Neuronal stem cell (in vitro differentiated cells): ENCODE data around the gene MGAT4C.

Experiments
- DNase-seq: peaks from one replicate; pipeline ENCODE4 v3.0.0-alpha.2; 2013; ENCODE audit warnings: low spot score
- H2AFZ ChIP-seq: one replicate; pipeline ENCODE4 v1.6.1; 2013; ENCODE audit warnings: mild to moderate bottlenecking, low read length, inconsistent platforms
- H2AK5ac ChIP-seq: 2 replicates; pipeline ENCODE4 v1.6.1; 2013; ENCODE audit warnings: low read depth, mild to moderate bottlenecking, inconsistent platforms, low read length, moderate library complexity, mixed read lengths
- H2BK120ac ChIP-seq: 2 replicates; pipeline ENCODE4 v1.6.1; 2013; ENCODE audit warnings: low read depth, mild to moderate bottlenecking, inconsistent platforms, low read length, moderate library complexity, mixed read lengths
- H2BK12ac ChIP-seq: one replicate; pipeline ENCODE4 v1.6.1; 2013; ENCODE audit warnings: low read length, inconsistent platforms
- H2BK15ac ChIP-seq: 2 replicates; pipeline ENCODE4 v1.6.1; 2013; ENCODE audit warnings: mild to moderate bottlenecking, low read length, inconsistent platforms, mixed read lengths
- H2BK5ac ChIP-seq: one replicate; pipeline ENCODE4 v1.6.1; 2013; ENCODE audit warnings: inconsistent platforms, mild to moderate bottlenecking, low read length, moderate library complexity
- H3K14ac ChIP-seq: one replicate; pipeline ENCODE4 v1.6.1; 2013; ENCODE audit warnings: low read length, inconsistent platforms
- H3K18ac ChIP-seq: 2 replicates; pipeline ENCODE4 v1.6.1; 2013; ENCODE audit warnings: low read length, inconsistent platforms
- H3K23ac ChIP-seq: 2 replicates; pipeline ENCODE4 v1.6.1; 2013; ENCODE audit warnings: low read depth, mild to moderate bottlenecking, mixed read lengths, low read length, inconsistent platforms; ENCODE audit not compliant: poor library complexity
- H3K27ac ChIP-seq: replicated peaks from 3 replicates; pipeline ENCODE4 v1.5.1; 2013; ENCODE audit warnings: low read length, inconsistent platforms
- H3K27me3 ChIP-seq, 3 experiments: 2 replicates each; pipeline ENCODE4 v1.6.1; 2013; ENCODE audit warnings: low read length in 3 of 3, mild to moderate bottlenecking in 2 of 3, inconsistent platforms in 1 of 3, low read depth in 1 of 3, mixed read lengths in 1 of 3, moderate library complexity in 1 of 3; ENCODE audit not compliant: control insufficient read depth in 3 of 3, insufficient read depth in 3 of 3
- H3K36me3 ChIP-seq, 2 donors: replicated peaks in 1 of 2; 2 replicates each; pipeline ENCODE4 v1.6.1; 2013; ENCODE audit warnings: low read length in 2 of 2; ENCODE audit not compliant: control insufficient read depth in 2 of 2, insufficient read depth in 2 of 2
- H3K4ac ChIP-seq: 2 replicates; pipeline ENCODE4 v1.6.1; 2013; ENCODE audit warnings: inconsistent platforms, mild to moderate bottlenecking, low read length, moderate library complexity
- H3K4me1 ChIP-seq, 2 donors: 1 replicate in 1 of 2; 2 replicates in 1 of 2; pipeline ENCODE4 v1.6.1; 2013; ENCODE audit warnings: low read length in 2 of 2, low read depth in 1 of 2; ENCODE audit not compliant: control insufficient read depth in 2 of 2, insufficient read depth in 1 of 2
- H3K4me2 ChIP-seq: one replicate; pipeline ENCODE4 v1.6.1; 2013; ENCODE audit warnings: mild to moderate bottlenecking, low read length, inconsistent platforms; ENCODE audit not compliant: insufficient read depth, poor library complexity, severe bottlenecking
- H3K4me3 ChIP-seq, 2 donors: 2 replicates each; pipeline ENCODE4 v1.5.1; 2013; ENCODE audit warnings: low read length in 2 of 2, mild to moderate bottlenecking in 2 of 2, inconsistent platforms in 1 of 2, moderate library complexity in 1 of 2
- H3K79me1 ChIP-seq: one replicate; pipeline ENCODE4 v1.6.1; 2013; ENCODE audit warnings: low read depth, mild to moderate bottlenecking, inconsistent platforms, low read length, moderate library complexity
- H3K9ac ChIP-seq: one replicate; pipeline ENCODE4 v1.6.1; 2013; ENCODE audit warnings: mild to moderate bottlenecking, low read depth, low read length, inconsistent platforms; ENCODE audit not compliant: poor library complexity
- H3K9me3 ChIP-seq, 2 donors: replicated peaks in 1 of 2; 2 replicates each; pipeline versions ENCODE3 to v1.6.1; 2013; ENCODE audit warnings: low read length in 2 of 2, mild to moderate bottlenecking in 2 of 2, inconsistent platforms in 1 of 2, low read depth in 1 of 2, mixed read lengths in 1 of 2, moderate library complexity in 1 of 2; ENCODE audit not compliant: control insufficient read depth in 2 of 2, insufficient read depth in 1 of 2
- H4K8ac ChIP-seq: one replicate; pipeline ENCODE4 v1.6.1; 2013; ENCODE audit warnings: low read depth, mild to moderate bottlenecking, inconsistent platforms, low read length, moderate library complexity
- H4K91ac ChIP-seq: one replicate; pipeline ENCODE4 v1.6.1; 2013; ENCODE audit warnings: low read length, low read depth, mild to moderate bottlenecking, inconsistent platforms; ENCODE audit not compliant: poor library complexity
- WGBS, 2 donors: extraction: QIAGEN DNeasy Blood & Tissue Kit; methylation state at CpG; one replicate each; pipeline ENCODE4 v1.1.7; 2013; ENCODE audit warnings: missing lambda C conversion rate in 2 of 2, mixed read lengths in 1 of 2; ENCODE audit not compliant: insufficient read length in 2 of 2, insufficient replicate concordance in 1 of 2; ENCODE audit errors: extremely low coverage in 2 of 2; 5-methylcytosine and 5-hydroxymethylcytosine counted together

MGAT4C gene

DNA sequence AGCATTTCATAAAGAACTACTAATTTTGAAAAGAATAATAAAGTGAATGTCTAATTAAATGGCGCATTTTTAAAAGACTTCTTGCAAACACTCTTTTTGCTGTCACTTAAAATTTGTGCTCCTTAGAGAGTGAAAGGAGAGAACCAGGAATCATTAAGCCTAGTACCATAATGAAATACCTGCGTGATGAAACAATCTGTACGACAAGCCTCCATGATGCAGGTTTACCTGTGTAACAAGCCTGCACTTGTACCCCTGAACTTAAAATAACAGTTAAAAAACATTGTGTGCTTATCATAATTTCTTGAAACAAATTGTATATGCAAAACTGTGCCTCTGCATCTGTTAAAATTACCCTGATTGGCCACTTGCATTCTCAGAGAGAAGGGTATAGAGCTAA, 108.1 kb downstream of the MGAT4C start:
- no peak for DNase-seq
- Histone ChIP-seq H3K14ac (no peak overlapping the region), H2BK120ac (no peak overlapping the region), H2AK5ac (no peak overlapping the region), H3K9ac (no peak overlapping the region), H2BK12ac (no peak overlapping the region), H2BK5ac (no peak overlapping the region), H3K4me2 (no peak overlapping the region), H3K27ac (no peak overlapping the region), H2AFZ (no peak overlapping the region), H3K23ac (no peak overlapping the region), H3K36me3 (no peaks in the 10 kb centered on the region), H3K4me3 (no peak overlapping the region), H3K27me3 (no peaks in the 10 kb centered on the region), H4K8ac (no peak overlapping the region), H3K9me3 (no peaks in the 10 kb centered on the region), H3K79me1 (no peaks in the 10 kb centered on the region), H3K18ac (no peak overlapping the region), H2BK15ac (no peak overlapping the region), H3K4me1 (no peaks in the 10 kb centered on the region), H4K91ac (no peak overlapping the region), H3K4ac (no peak overlapping the region)
- no CpG with 5 or more reads among the region's 3 CpGs for WGBS, 2 donors

DNA sequence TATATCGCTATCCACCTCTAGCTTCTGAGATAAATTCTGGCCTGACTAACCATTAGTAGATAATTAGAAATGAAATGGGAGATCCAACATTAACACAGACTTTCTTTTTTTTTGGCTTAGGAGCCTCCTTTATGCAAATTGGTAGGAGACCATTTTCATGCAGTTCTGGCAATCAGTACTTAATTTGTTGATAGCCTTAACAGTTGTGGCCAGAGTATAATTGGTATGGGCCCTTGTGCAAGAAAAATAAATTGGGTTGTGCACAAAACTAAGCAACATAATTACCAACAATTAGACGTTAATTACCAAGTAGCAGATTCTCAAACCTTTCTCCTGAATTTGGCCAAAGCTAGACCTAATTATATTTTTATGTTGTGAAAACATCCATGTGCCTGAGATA, 111.0 kb downstream of the MGAT4C start:
- Histone ChIP-seq H2BK12ac (no peak overlapping the region), H3K79me1 (no peaks in the 10 kb centered on the region), H3K4me1 (no peaks in the 10 kb centered on the region), H3K9ac (no peak overlapping the region), H2AFZ (no peak overlapping the region), H4K8ac (no peak overlapping the region), H3K27me3 (no peaks in the 10 kb centered on the region), H3K36me3 (no peaks in the 10 kb centered on the region), H3K4me3 (no peak overlapping the region), H3K4me2 (no peak overlapping the region), H2BK15ac (no peak overlapping the region), H4K91ac (no peak overlapping the region), H3K18ac (no peak overlapping the region), H3K27ac (no peak overlapping the region), H3K9me3 (no peaks in the 10 kb centered on the region), H3K23ac (no peak overlapping the region), H3K14ac (no peak overlapping the region), H3K4ac (no peak overlapping the region), H2BK5ac (no peak overlapping the region), H2AK5ac (no peak overlapping the region), H2BK120ac (no peak overlapping the region)
- DNase-seq: no peak
- no CpG with 5 or more reads among the region's 2 CpGs for WGBS, 2 donors

DNA sequence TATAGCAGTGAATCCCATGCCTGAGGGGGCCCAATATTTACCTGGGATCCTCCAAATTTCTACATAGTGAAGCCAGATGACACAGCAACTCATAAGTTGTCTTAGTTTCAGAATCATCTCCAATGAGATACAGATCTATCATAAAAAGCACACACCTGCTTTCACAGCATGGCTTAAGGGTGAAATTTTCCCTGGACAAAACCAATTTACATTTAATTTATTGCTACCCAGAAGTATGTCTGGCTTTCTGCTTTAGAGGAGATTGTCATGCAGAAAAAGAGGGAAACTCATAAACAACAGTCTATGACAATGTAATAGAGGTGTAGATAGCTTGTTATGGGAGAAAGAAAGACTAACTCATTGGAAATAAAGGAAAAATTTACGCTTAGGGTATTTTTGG, 113.0 kb downstream of the MGAT4C start:
- H3K9ac ChIP-seq: no peak overlapping the region
- H3K23ac ChIP-seq: no peak overlapping the region
- H3K4ac ChIP-seq: no peak overlapping the region
- no peak overlapping the region for H3K4me2 ChIP-seq
- H2AK5ac ChIP-seq: no peak overlapping the region
- no peak overlapping the region for H4K91ac ChIP-seq
- H3K14ac ChIP-seq: no peak overlapping the region
- no peaks in the 10 kb centered on the region for H3K9me3 ChIP-seq
- H2AFZ ChIP-seq: no peak overlapping the region
- H3K4me1 ChIP-seq: no peaks in the 10 kb centered on the region
- H3K4me3 ChIP-seq: no peak overlapping the region
- no peak overlapping the region for H4K8ac ChIP-seq
- no peak overlapping the region for H2BK120ac ChIP-seq
- H2BK12ac ChIP-seq: no peak overlapping the region
- no peak overlapping the region for H3K27ac ChIP-seq
- H2BK5ac ChIP-seq: no peak overlapping the region
- no peak overlapping the region for H3K18ac ChIP-seq
- H2BK15ac ChIP-seq: no peak overlapping the region
- H3K27me3 ChIP-seq: no peaks in the 10 kb centered on the region
- no peak for DNase-seq
- no CpG with 5 or more reads among the region's 1 CpG for WGBS, 2 donors
- H3K36me3 ChIP-seq: no peaks in the 10 kb centered on the region
- H3K79me1 ChIP-seq: no peaks in the 10 kb centered on the region

DNA sequence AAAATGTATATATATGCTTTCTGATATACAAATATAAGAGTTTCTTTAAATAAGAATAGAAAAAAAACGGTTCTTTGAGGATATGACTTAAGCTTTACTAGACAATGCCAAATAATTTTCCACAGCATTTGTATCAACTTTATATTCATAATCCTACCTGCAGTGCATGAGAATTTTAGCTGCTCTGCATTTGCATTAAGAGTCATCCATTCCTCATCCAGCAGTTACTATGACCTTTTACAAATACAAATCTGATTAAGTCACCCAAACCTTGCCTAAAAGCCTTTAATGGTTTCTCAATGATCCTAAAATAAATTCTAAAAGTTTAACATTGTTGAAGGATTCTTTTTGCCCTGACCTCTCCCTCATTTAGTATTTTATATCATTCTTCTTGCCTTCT, 116.5 kb downstream of the MGAT4C start:
- H3K27me3 ChIP-seq: no peaks in the 10 kb centered on the region
- H3K79me1 ChIP-seq: no peaks in the 10 kb centered on the region
- WGBS, 2 donors: no CpG with 5 or more reads among the region's 1 CpG

More for the DNA sequence above, 116.5 kb downstream of the MGAT4C start:
- Histone ChIP-seq H2BK15ac (no peak overlapping the region), H2AFZ (peak overlapping the region; percentile 21), H2AK5ac (no peak overlapping the region), H3K36me3 (no peaks in the 10 kb centered on the region), H3K27ac (no peak overlapping the region), H2BK12ac (no peak overlapping the region), H3K4me2 (no peak overlapping the region), H2BK5ac (no peak overlapping the region), H3K23ac (no peak overlapping the region), H3K4me3 (no peak overlapping the region), H3K4me1 (no peaks in the 10 kb centered on the region), H3K4ac (no peak overlapping the region), H3K9me3 (no peaks in the 10 kb centered on the region), H3K14ac (no peak overlapping the region), H4K91ac (no peak overlapping the region), H3K9ac (no peak overlapping the region), H2BK120ac (no peak overlapping the region), H4K8ac (no peak overlapping the region), H3K18ac (no peak overlapping the region)
- no peak for DNase-seq
